PFSK-1 (cell line): ENCODE results near the gene MAP3K12.

Source experiments
- FOXP2 ChIP-seq: optimal IDR thresholded peaks from 2 replicates; pipeline ENCODE3; 2011; ENCODE audit warnings: borderline replicate concordance, control low read depth, inconsistent platforms; ENCODE audit not compliant: insufficient read depth; ENCODE audit errors: extremely low read length, extremely low read depth
- POLR2AphosphoS5 ChIP-seq: IDR thresholded peaks from 2 replicates; pipeline ENCODE4 v1.6.1; 2012; ENCODE audit warnings: low read depth, mild to moderate bottlenecking, control low read depth, low read length, moderate library complexity
- REST ChIP-seq, 2 experiments: IDR thresholded peaks; 2 replicates each; pipeline versions ENCODE4 v1.6.1 to v1.8.0; 2011 to 2012; ENCODE audit warnings: low read depth in 2 of 2, low read length in 2 of 2, control low read depth in 1 of 2, inconsistent platforms in 1 of 2, mild to moderate bottlenecking in 1 of 2, moderate library complexity in 1 of 2; ENCODE audit not compliant: insufficient read depth in 1 of 2
- SIN3A ChIP-seq: IDR thresholded peaks from 2 replicates; pipeline ENCODE4 v1.6.1; 2012; ENCODE audit warnings: mild to moderate bottlenecking, low read length, moderate library complexity, borderline replicate concordance; ENCODE audit not compliant: insufficient read depth
- TAF1 ChIP-seq: IDR thresholded peaks from 2 replicates; pipeline ENCODE4 v1.6.1; 2012; ENCODE audit warnings: low read length, control low read depth, borderline replicate concordance; ENCODE audit not compliant: insufficient read depth

The MAP3K12 gene

DNA sequence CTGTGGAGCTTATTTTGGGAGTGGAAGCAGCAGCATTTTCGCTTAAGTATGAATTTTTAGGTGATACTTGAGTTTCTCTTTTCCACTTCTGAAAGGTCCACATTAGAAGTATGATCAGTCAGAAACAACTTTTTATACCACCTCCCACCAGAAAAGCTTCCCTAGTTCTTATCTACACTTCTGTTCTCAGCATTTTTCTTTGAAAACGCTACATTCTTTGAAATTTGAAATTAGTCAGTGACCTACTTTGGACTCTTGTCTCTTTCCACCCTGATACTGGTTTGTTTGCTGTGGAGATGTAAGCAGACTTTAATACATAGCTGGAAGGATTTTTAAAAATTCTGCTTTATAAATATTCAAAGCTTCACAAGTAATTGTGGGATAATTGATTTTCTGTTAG, 25.2 kb downstream of the MAP3K12 start:
- TF ChIP-seq TAF1 (no peak), POLR2AphosphoS5 (0 out of 2 replicates have a peak, but pooled peaks have one; percentile 26), SIN3A (no peak), FOXP2 (no peak), REST (IDR thresholded peaks at IDR 0.05; ENCODE audit: insufficient read depth in 1 of 2, low read depth in 2 of 2, low read length in 2 of 2) (no peak)

DNA sequence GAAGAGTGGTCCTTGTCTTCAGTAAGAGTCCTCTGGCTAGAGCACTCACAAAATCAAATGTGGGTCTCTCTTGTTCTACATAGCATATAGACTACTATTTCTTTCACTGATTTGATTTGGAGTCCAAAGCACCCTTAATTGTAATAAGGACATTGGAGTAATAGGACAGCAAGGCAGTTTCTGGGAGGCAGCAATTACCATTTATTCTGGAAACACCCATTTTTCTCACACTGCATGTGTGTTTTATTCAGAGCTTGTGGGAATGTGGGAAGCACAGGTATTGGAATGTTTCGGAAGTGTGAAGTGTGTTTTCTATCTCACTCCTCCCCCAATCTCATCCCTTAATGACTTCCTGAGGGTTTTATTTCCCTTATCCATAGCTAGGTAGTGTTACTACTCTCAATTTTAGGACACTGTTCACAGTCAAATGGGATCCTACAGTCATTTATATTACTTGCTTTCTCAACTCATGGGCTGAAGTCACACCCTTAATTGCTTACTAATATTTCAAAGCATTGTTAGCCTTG, 27.1 kb downstream of the MAP3K12 start:
- TF ChIP-seq REST (IDR thresholded peaks at IDR 0.05; ENCODE audit: insufficient read depth in 1 of 2, low read depth in 2 of 2, low read length in 2 of 2) (no peak), SIN3A (no peak), TAF1 (no peak), POLR2AphosphoS5 (no peak), FOXP2 (no peak)

DNA sequence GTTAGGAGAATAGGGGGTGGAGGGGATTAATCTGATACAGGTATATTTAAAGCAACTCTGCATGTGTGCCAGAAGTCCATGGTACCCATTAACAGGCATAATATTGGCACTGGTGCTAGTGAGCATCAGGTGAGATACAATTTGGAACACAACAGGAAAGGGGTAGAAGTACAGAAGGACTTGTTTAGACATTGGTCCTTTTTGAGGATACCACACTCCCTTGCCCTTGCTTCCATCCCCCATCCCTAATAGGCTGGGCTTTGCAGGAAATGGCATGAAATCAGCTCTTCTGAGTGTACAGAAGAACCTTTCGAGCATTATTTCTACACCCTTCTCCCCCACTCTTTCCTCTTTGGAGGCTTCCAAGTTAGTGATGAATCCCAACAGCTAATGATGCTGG, 31.0 kb downstream of the MAP3K12 start:
- no peak for TF ChIP-seq TAF1
- TF ChIP-seq POLR2AphosphoS5 = peak; percentile 72

DNA sequence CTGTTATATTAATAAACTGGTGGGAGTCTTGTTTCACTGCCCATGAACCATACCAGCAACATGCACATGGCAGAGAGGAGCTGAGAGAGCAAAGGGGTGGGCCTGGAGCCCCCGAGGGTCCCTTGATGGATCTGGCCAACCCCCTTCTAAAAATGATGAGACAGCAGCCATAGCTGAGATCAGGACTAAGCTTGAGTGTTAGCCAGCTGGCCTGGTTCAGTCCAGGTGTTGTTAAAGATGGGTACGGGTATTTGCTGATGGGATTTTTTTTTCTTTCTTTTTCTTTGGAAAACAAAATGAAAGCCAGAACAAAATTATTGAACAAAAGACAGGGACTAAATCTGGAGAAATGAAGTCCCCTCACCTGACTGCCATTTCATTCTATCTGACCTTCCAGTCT, 31.4 kb downstream of the MAP3K12 start:
- TF ChIP-seq POLR2AphosphoS5 (no peak), TAF1 (no peak)

DNA sequence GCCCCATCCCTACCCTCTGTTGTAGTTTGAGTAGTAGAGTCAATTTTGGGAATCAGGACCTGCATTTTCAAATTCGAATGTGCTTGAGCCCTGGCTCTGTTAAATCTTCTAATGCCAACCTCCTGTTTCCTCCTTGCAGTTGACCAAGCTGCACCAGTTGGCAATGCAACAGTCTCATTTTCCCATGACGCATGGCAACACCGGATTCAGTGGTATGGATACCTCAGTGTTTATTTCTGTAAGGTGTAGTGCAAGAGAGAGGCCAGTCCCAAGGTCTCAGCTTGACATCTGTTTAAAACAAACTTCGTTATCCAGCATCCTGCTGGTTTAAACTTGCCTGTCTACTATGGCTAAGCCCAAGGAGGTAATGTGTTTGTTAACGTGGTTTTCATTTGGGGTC, 32.2 kb downstream of the MAP3K12 start:
- TF ChIP-seq SIN3A (no peak), FOXP2 (no peak)

DNA sequence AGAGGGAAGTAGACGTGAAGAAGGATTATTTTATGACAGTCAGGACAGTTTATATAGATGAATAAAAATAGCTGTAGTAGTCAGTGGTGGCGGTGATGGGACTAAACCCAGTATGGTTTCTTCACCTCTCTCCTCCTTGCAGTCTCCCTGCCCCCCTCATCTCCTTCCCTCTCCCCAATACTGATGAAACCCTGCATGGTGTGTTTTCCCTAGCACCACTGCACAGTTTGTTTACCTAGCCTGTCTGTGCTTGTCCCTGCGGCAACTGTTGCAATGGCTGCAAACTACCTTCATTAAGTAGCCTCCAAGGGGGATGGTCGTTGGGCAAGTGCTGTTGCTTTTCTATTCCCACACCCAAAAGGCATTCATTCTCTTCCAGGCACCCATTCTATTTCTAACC, 32.6 kb downstream of the MAP3K12 start:
- TF ChIP-seq SIN3A (no peak), REST (IDR thresholded peaks at IDR 0.05; ENCODE audit: insufficient read depth in 1 of 2, low read depth in 2 of 2, low read length in 2 of 2) (no peak), TAF1 (no peak), FOXP2 (no peak), POLR2AphosphoS5 (no peak)

DNA sequence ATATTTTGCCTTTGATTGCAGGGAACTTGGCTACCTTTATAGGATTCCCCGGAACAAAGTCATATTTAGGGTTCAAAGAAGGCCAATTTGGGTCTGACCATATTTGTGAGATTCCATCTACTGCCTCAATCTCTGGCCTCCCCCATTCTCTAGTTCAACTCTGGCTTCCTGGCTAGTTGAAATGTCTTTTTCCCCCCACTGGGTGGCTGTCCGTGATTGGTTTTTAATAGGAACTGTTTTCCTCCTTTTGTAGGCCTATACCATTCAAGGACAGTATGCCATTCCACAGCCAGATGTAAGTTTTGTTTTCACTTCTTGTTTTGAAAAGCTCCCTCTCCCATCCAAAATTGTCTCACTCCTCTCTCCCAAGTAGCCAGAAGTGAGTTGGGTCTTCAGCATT, 33.6 kb downstream of the MAP3K12 start:
- TF ChIP-seq FOXP2 (no peak), SIN3A (no peak), POLR2AphosphoS5 (no peak), REST (IDR thresholded peaks at IDR 0.05; ENCODE audit: insufficient read depth in 1 of 2, low read depth in 2 of 2, low read length in 2 of 2) (no peak), TAF1 (no peak)
